ENCODE results near the gene PPA2.
"Not testable (repeated sequence)": the region's sequence is repeated elsewhere in the genome, so short reads cannot be mapped to it uniquely, and the experiment has no call there.

PPA2 gene

GRCh38 chr4:105473324-105474098, at the start of gene PPA2:
PPA2 (minus strand) TSS chr4:105474062; CDS start chr4:105474050, 12 bp downstream.
- DNase-seq, result peak; percentile 56 to 76

GRCh38 chr4:105520819-105521790, 47.2 kb upstream of the PPA2 start:
- peak in 1 of 2 donors; percentile 2 for DNase-seq

GRCh38 chr4:105510245-105510644, 36.4 kb upstream of the PPA2 start:
- no peak for DNase-seq

- DNase-seq, result no peak
Observed at GRCh38 chr4:105509714-105510113, 35.9 kb upstream of the PPA2 start.

GRCh38 chr4:105509291-105509690, 35.4 kb upstream of the PPA2 start:
- no peak for DNase-seq

- DNase-seq, result no peak
Observed at GRCh38 chr4:105504744-105505143, 30.9 kb upstream of the PPA2 start.

GRCh38 chr4:105503484-105503883, 29.6 kb upstream of the PPA2 start:
- no peak for DNase-seq

- no peak for DNase-seq
Observed at GRCh38 chr4:105496899-105497298, 23.0 kb upstream of the PPA2 start.

GRCh38 chr4:105495667-105496066, 21.8 kb upstream of the PPA2 start:
- no peak for DNase-seq

- DNase-seq, result no peak
Observed at GRCh38 chr4:105490523-105490922, 16.7 kb upstream of the PPA2 start.

- DNase-seq, result no peak
Observed at GRCh38 chr4:105483840-105484239, 10.0 kb upstream of the PPA2 start.

GRCh38 chr4:105474099-105474518, 247 bp upstream of the PPA2 start:
- peak in 1 of 2 donors; percentile 79 for DNase-seq

- no peak for DNase-seq
Observed at GRCh38 chr4:105472871-105473323, 965 bp downstream of the PPA2 start.

- peak; percentile 60 to 62 for DNase-seq
Observed at GRCh38 chr4:105471566-105472176, 2.2 kb downstream of the PPA2 start.

- no peak for DNase-seq
Observed at GRCh38 chr4:105470766-105471165, 3.1 kb downstream of the PPA2 start.

GRCh38 chr4:105469736-105470135, 4.1 kb downstream of the PPA2 start:
- no peak for DNase-seq

- DNase-seq, result no peak
Observed at GRCh38 chr4:105466580-105466979, 7.3 kb downstream of the PPA2 start.

GRCh38 chr4:105464563-105464962, 9.3 kb downstream of the PPA2 start:
- not testable (repeated sequence) for DNase-seq

GRCh38 chr4:105462576-105462975, 11.3 kb downstream of the PPA2 start:
- no peak for DNase-seq

- no peak for DNase-seq
Observed at GRCh38 chr4:105461621-105462382, 12.1 kb downstream of the PPA2 start.

GRCh38 chr4:105461221-105461620, 12.6 kb downstream of the PPA2 start:
- no peak for DNase-seq

- no peak for DNase-seq
Observed at GRCh38 chr4:105460306-105460705, 13.6 kb downstream of the PPA2 start.
